ENCODE measurements around the gene DCT.

GRCh38 chr13:94387047-94387446 lies 92.4 kb downstream of the DCT start:
- TF ChIP-seq, protein P1, sequence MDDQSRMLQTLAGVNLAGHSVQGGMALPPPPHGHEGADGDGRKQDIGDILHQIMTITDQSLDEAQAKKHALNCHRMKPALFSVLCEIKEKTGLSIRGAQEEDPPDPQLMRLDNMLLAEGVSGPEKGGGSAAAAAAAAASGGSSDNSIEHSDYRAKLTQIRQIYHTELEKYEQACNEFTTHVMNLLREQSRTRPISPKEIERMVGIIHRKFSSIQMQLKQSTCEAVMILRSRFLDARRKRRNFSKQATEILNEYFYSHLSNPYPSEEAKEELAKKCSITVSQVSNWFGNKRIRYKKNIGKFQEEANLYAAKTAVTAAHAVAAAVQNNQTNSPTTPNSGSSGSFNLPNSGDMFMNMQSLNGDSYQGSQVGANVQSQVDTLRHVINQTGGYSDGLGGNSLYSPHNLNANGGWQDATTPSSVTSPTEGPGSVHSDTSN (IDR thresholded peaks at IDR 0.05) = no peak
- TF ChIP-seq GABPA (IDR thresholded peaks at IDR 0.05; ENCODE audit: low read depth) = no peak
- TF ChIP-seq, protein P2, sequence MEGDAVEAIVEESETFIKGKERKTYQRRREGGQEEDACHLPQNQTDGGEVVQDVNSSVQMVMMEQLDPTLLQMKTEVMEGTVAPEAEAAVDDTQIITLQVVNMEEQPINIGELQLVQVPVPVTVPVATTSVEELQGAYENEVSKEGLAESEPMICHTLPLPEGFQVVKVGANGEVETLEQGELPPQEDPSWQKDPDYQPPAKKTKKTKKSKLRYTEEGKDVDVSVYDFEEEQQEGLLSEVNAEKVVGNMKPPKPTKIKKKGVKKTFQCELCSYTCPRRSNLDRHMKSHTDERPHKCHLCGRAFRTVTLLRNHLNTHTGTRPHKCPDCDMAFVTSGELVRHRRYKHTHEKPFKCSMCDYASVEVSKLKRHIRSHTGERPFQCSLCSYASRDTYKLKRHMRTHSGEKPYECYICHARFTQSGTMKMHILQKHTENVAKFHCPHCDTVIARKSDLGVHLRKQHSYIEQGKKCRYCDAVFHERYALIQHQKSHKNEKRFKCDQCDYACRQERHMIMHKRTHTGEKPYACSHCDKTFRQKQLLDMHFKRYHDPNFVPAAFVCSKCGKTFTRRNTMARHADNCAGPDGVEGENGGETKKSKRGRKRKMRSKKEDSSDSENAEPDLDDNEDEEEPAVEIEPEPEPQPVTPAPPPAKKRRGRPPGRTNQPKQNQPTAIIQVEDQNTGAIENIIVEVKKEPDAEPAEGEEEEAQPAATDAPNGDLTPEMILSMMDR (IDR thresholded peaks at IDR 0.05) = no peak
- TF ChIP-seq POLR2AphosphoS5 (IDR thresholded peaks at IDR 0.05; ENCODE audit: low read depth, low read length) = no peak
- TF ChIP-seq RCOR1 (IDR thresholded peaks at IDR 0.05; ENCODE audit: low read length) = no peak
- no peak for TF ChIP-seq RAD21 (IDR thresholded peaks at IDR 0.05; ENCODE audit: low read length)
- TF ChIP-seq, protein P3, sequence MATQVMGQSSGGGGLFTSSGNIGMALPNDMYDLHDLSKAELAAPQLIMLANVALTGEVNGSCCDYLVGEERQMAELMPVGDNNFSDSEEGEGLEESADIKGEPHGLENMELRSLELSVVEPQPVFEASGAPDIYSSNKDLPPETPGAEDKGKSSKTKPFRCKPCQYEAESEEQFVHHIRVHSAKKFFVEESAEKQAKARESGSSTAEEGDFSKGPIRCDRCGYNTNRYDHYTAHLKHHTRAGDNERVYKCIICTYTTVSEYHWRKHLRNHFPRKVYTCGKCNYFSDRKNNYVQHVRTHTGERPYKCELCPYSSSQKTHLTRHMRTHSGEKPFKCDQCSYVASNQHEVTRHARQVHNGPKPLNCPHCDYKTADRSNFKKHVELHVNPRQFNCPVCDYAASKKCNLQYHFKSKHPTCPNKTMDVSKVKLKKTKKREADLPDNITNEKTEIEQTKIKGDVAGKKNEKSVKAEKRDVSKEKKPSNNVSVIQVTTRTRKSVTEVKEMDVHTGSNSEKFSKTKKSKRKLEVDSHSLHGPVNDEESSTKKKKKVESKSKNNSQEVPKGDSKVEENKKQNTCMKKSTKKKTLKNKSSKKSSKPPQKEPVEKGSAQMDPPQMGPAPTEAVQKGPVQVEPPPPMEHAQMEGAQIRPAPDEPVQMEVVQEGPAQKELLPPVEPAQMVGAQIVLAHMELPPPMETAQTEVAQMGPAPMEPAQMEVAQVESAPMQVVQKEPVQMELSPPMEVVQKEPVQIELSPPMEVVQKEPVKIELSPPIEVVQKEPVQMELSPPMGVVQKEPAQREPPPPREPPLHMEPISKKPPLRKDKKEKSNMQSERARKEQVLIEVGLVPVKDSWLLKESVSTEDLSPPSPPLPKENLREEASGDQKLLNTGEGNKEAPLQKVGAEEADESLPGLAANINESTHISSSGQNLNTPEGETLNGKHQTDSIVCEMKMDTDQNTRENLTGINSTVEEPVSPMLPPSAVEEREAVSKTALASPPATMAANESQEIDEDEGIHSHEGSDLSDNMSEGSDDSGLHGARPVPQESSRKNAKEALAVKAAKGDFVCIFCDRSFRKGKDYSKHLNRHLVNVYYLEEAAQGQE (IDR thresholded peaks at IDR 0.05; ENCODE audit: low read depth, low read length) = no peak
- TF ChIP-seq TCF12 (IDR thresholded peaks at IDR 0.05) = no peak
- TF ChIP-seq, protein P4, sequence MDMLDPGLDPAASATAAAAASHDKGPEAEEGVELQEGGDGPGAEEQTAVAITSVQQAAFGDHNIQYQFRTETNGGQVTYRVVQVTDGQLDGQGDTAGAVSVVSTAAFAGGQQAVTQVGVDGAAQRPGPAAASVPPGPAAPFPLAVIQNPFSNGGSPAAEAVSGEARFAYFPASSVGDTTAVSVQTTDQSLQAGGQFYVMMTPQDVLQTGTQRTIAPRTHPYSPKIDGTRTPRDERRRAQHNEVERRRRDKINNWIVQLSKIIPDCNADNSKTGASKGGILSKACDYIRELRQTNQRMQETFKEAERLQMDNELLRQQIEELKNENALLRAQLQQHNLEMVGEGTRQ (IDR thresholded peaks at IDR 0.05; ENCODE audit: borderline replicate concordance, low read depth, low read length) = no peak
- no peak for TF ChIP-seq FOXM1 (IDR thresholded peaks at IDR 0.05; ENCODE audit: low read depth)
- no peak for TF ChIP-seq NFIC (IDR thresholded peaks at IDR 0.05; ENCODE audit: borderline replicate concordance)
- no peak for TF ChIP-seq MXI1 (IDR thresholded peaks at IDR 0.05; ENCODE audit: low read depth, low read length)

Measured in SK-N-SH (cell line).